ENCODE measurements around the gene CKAP5. TPM values are rescaled to one million over a fixed set of nuclear protein-coding genes. Genes with fewer than 3 reads are reported as not detected.

CKAP5 gene
- polyA plus RNA-seq, 1 of the 3 experiments (the other 2 are of a cell fraction): 51.7 TPM

- Histone ChIP-seq H3F3A (replicated peaks; ENCODE audit: insufficient read depth) (peaks cover under 1% of the 10 kb centered on the region), H3K4me2 (no peak overlapping the region), H4K20me1 (ENCODE audit: insufficient read depth) (peaks cover 45% of the 10 kb centered on the region), H3K36me3 (replicated peaks in 1 of 2; ENCODE audit: control insufficient read depth in 1 of 2, insufficient read depth in 2 of 2, low read length in 1 of 2) (no peaks in the 10 kb centered on the region), H3K27ac (ENCODE audit: low read depth in 2 of 2, low read length in 1 of 2) (no peak overlapping the region), H3K9me3 (no peaks in the 10 kb centered on the region), H3K9ac (no peak overlapping the region), H3K4me1 (ENCODE audit: control insufficient read depth in 1 of 2, insufficient read depth in 2 of 2, low read depth in 1 of 2, low read length in 1 of 2) (peaks cover 5 to 15% of the 10 kb centered on the region in 2 experiments; a peak in 3 of 4 replicates), H3K4me3 (ENCODE audit: low read depth in 2 of 2, low read length in 1 of 2) (no peak overlapping the region), H3K79me2 (ENCODE audit: insufficient read depth) (peaks cover 100% of the 10 kb centered on the region), H2AFZ (ENCODE audit: low read depth) (no peak overlapping the region), H3K27me3 (ENCODE audit: insufficient read depth) (no peaks in the 10 kb centered on the region), H3K9me2 (no peaks in the 10 kb centered on the region)
- TF ChIP-seq RCOR1 (IDR thresholded peaks at IDR 0.05; ENCODE audit: low read length) (peak; percentile 19; the same call in 1 of the 2 replicates), MXI1 (IDR thresholded peaks at IDR 0.05; ENCODE audit: low read depth, low read length) (no peak)
- ChIA-PET CTCF (no interaction called here), POLR2A (no interaction called here)
- WGBS (ENCODE audit: low lambda C conversion rate): 75% methylated on average over 5 of the region's 5 CpGs
- peak; percentile 38 for DNase-seq
Measured at GRCh38 chr11:46832511-46833214, 13.4 kb downstream of the CKAP5 start.

GRCh38 chr11:46827995-46828394, 18.1 kb downstream of the CKAP5 start:
- Histone ChIP-seq H3K4me3 (ENCODE audit: low read depth in 2 of 2, low read length in 1 of 2) (no peak overlapping the region), H3K27me3 (ENCODE audit: insufficient read depth) (no peaks in the 10 kb centered on the region), H4K20me1 (ENCODE audit: insufficient read depth) (peaks cover 64% of the 10 kb centered on the region), H3K9me3 (no peaks in the 10 kb centered on the region), H3K27ac (ENCODE audit: low read depth in 2 of 2, low read length in 1 of 2) (peak overlapping the region; percentile 23 to 56; a peak in 2 of 4 replicates), H3F3A (replicated peaks; ENCODE audit: insufficient read depth) (peaks cover 16% of the 10 kb centered on the region), H3K79me2 (ENCODE audit: insufficient read depth) (peaks cover 100% of the 10 kb centered on the region), H3K36me3 (replicated peaks in 1 of 2; ENCODE audit: control insufficient read depth in 1 of 2, insufficient read depth in 2 of 2, low read length in 1 of 2) (peaks cover 0 to 5% of the 10 kb centered on the region in 2 experiments), H3K4me2 (no peak overlapping the region), H3K4me1 (ENCODE audit: control insufficient read depth in 1 of 2, insufficient read depth in 2 of 2, low read depth in 1 of 2, low read length in 1 of 2) (peaks cover 19 to 45% of the 10 kb centered on the region in 2 experiments; a peak in 3 of 4 replicates), H3K9me2 (no peaks in the 10 kb centered on the region), H2AFZ (ENCODE audit: low read depth) (no peak overlapping the region), H3K9ac (no peak overlapping the region)
- TF ChIP-seq USF1 (IDR thresholded peaks at IDR 0.05; ENCODE audit: borderline replicate concordance, low read depth): no peak
- TF ChIP-seq CHD2 (IDR thresholded peaks at IDR 0.05; ENCODE audit: low read length, partially characterized antibody): no peak
- no peak for TF ChIP-seq YY1 (IDR thresholded peaks at IDR 0.05; ENCODE audit: low read depth)
- no peak for TF ChIP-seq USF2 (IDR thresholded peaks at IDR 0.05; ENCODE audit: borderline replicate concordance, low read depth, low read length)
- TF ChIP-seq MEF2A (IDR thresholded peaks at IDR 0.05; ENCODE audit: borderline replicate concordance, low read depth): no peak
- TF ChIP-seq ELF1 (IDR thresholded peaks at IDR 0.05): no peak
- no peak for TF ChIP-seq CTCF (IDR thresholded peaks at IDR 0.05)
- TF ChIP-seq SIN3A (IDR thresholded peaks at IDR 0.05; ENCODE audit: borderline replicate concordance, low read depth, low read length): no peak
- no peak for TF ChIP-seq ZBTB33 (IDR thresholded peaks at IDR 0.05; ENCODE audit: borderline replicate concordance, low read depth)
- TF ChIP-seq MXI1 (IDR thresholded peaks at IDR 0.05; ENCODE audit: low read depth, low read length): no peak
- TF ChIP-seq EP300 (IDR thresholded peaks at IDR 0.05; ENCODE audit: borderline replicate concordance in 1 of 2, low read depth in 1 of 2, low read length in 1 of 2): no peak
- no peak for TF ChIP-seq NFIC (IDR thresholded peaks at IDR 0.05; ENCODE audit: borderline replicate concordance)
- TF ChIP-seq TEAD4 (IDR thresholded peaks at IDR 0.05; ENCODE audit: borderline replicate concordance, insufficient read depth): no peak
- TF ChIP-seq POLR2AphosphoS5 (IDR thresholded peaks at IDR 0.05; ENCODE audit: low read depth, low read length): no peak
- ChIA-PET CTCF (interaction anchor here (0.6 to 0.8 kb wide), 2 partner anchors 17 to 28 kb away, joined by 3 to 4 read pairs; no protein-coding TSS in a partner anchor), POLR2A (no interaction called here)
- DNase-seq: no peak
- WGBS (ENCODE audit: low lambda C conversion rate): 85% methylated on average over 1 of the region's 1 CpG

Measured in SK-N-SH (cell line).